ENCODE data around the gene STX18.

DNA sequence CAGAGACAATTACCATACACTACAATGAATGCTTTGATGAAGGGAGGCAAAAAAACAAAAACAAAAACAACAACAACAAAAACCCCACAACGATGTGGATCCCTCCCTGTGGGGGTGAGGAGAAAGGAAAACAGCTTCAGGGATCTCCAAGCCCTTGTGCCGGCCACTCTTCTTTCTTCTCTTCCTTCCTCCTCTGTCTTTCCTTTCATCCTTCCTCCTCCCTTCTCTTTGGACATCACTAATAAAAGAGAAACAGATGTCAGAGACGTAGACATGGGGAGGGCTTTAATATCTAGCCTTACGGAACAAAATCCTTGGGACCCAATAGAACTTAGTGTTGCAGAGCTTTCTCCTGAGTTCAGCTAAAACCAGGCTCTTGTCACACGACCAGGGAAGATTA lies 18.8 kb upstream of the STX18 start:
- TF ChIP-seq, protein P1, sequence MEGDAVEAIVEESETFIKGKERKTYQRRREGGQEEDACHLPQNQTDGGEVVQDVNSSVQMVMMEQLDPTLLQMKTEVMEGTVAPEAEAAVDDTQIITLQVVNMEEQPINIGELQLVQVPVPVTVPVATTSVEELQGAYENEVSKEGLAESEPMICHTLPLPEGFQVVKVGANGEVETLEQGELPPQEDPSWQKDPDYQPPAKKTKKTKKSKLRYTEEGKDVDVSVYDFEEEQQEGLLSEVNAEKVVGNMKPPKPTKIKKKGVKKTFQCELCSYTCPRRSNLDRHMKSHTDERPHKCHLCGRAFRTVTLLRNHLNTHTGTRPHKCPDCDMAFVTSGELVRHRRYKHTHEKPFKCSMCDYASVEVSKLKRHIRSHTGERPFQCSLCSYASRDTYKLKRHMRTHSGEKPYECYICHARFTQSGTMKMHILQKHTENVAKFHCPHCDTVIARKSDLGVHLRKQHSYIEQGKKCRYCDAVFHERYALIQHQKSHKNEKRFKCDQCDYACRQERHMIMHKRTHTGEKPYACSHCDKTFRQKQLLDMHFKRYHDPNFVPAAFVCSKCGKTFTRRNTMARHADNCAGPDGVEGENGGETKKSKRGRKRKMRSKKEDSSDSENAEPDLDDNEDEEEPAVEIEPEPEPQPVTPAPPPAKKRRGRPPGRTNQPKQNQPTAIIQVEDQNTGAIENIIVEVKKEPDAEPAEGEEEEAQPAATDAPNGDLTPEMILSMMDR (IDR thresholded peaks at IDR 0.05) = no peak
- no peak for TF ChIP-seq POLR2A (IDR thresholded peaks at IDR 0.05)

Measured in right lobe of liver (tissue), 4 donors.